Left lung (tissue), 10 donors: ENCODE data around the gene SRCIN1. TPM values are rescaled to one million over a fixed set of nuclear protein-coding genes. Genes with fewer than 3 reads are reported as not detected.
"Not testable (repeated sequence)": the region's sequence is repeated elsewhere in the genome, so short reads cannot be mapped to it uniquely, and the experiment has no call there.

Source experiments
- ATAC-seq: fragments of 200-7000 bp; cut with Tn5 transposase; one replicate; pipeline ENCODE4 v1.9.1; 2020; ENCODE audit warnings: moderate library complexity
- DNase-seq, 4 donors: peaks; one replicate each; pipeline ENCODE4 v3.0.0-alpha.2; 2013 to 2020
- H3K27ac ChIP-seq, 2 donors: fragments of 200-600 bp; sonication (generic) in 1 of 2; one replicate each; pipeline versions ENCODE4 v1.5.0 to v1.8.0; 2020 to 2021
- H3K27me3 ChIP-seq, 2 donors: fragments of 200-600 bp; sonication (generic) in 1 of 2; one replicate each; pipeline versions ENCODE4 v1.5.0 to v1.8.0; 2020 to 2021
- H3K36me3 ChIP-seq, 2 donors: fragments of 200-600 bp; sonication (generic) in 1 of 2; one replicate each; pipeline versions ENCODE4 v1.5.0 to v1.8.0; 2020 to 2021
- H3K4me1 ChIP-seq, 2 donors: fragments of 200-600 bp; one replicate each; pipeline ENCODE4 v1.8.0; 2021
- H3K4me3 ChIP-seq, 2 donors: fragments of 200-600 bp; sonication (generic) in 1 of 2; one replicate each; pipeline versions ENCODE4 v1.5.0 to v1.8.0; 2020 to 2021; ENCODE audit warnings: mild to moderate bottlenecking in 1 of 2
- H3K9me3 ChIP-seq, 2 donors: fragments of 200-600 bp; sonication (generic) in 1 of 2; one replicate each; pipeline versions ENCODE4 v1.5.0 to v1.8.0; 2020 to 2021
- CTCF ChIP-seq, 2 donors: fragments of 200-600 bp; sonication (generic) in 1 of 2; IDR thresholded peaks; one replicate each; pipeline versions ENCODE4 v1.5.0 to v1.8.0; 2021; ENCODE audit warnings: antibody characterized with exemption in 2 of 2
- intact Hi-C, 2 donors: fragments of 100-400 bp; cut with DNase I; formaldehyde crosslinking; loops; one replicate each; pipeline versions ENCODE4 v1.11.2 to v1.14.2; 2022
- polyA plus RNA-seq, 6 donors: library from polyadenylated mRNA; unstranded; fragments of 120-200 nt; gene quantifications; one replicate each; pipeline ENCODE4 v1.2.1, GENCODE V29; 2013; ENCODE audit not compliant: insufficient read length in 6 of 6
- total RNA-seq, 2 donors: library from RNA; stranded (reverse); fragmentation: NEBNext Ultra II Directional; extraction: Animal tissue kit (Norgen Biotek cat#: 25700); gene quantifications; one replicate each; pipeline ENCODE4 v1.2.1, GENCODE V29; 2021
- donor health status: DM: no; HTN: yes; CAD: no.
- donor health status: DM: no; HTN: no; CAD: no.

The SRCIN1 gene
- total and polyA plus RNA-seq, 8 donors = 2.7 to 10.6 (median 7.4) TPM

GRCh38 chr17:38627957-38628356 lies 22.2 kb upstream of the SRCIN1 start:
- Histone ChIP-seq H3K4me3 (no peak overlapping the region), H3K36me3 (no peaks in the 10 kb centered on the region), H3K9me3 (no peaks in the 10 kb centered on the region), H3K4me1 (no peaks in the 10 kb centered on the region), H3K27ac (no peak overlapping the region), H3K27me3 (peaks cover 0 to 29% of the 10 kb centered on the region in 2 donors)
- DNase-seq (no peak), ATAC-seq (no peak)
- intact Hi-C loops = no loop called here
- TF ChIP-seq CTCF (IDR thresholded peaks at IDR 0.05) = no peak

GRCh38 chr17:38626606-38627226 lies 21.0 kb upstream of the SRCIN1 start:
- H3K36me3 ChIP-seq, intact Hi-C loops, H3K9me3 ChIP-seq, H3K4me1 ChIP-seq, ATAC-seq, DNase-seq, H3K27ac ChIP-seq, H3K4me3 ChIP-seq: not testable (repeated sequence)
- peaks cover 0 to 41% of the 10 kb centered on the region in 2 donors for H3K27me3 ChIP-seq

- DNase-seq (no peak), ATAC-seq (no peak)
- TF ChIP-seq CTCF (IDR thresholded peaks at IDR 0.05) = no peak
- H3K27me3 ChIP-seq = peaks cover 0 to 53% of the 10 kb centered on the region in 2 donors
- no peaks in the 10 kb centered on the region for H3K9me3 ChIP-seq
- H3K4me3 ChIP-seq = no peak overlapping the region
- intact Hi-C loops = no loop called here
- no peak overlapping the region for H3K27ac ChIP-seq
- no peaks in the 10 kb centered on the region for H3K4me1 ChIP-seq
- H3K36me3 ChIP-seq = no peaks in the 10 kb centered on the region
Measured at GRCh38 chr17:38625482-38625881, 19.7 kb upstream of the SRCIN1 start.

- DNase-seq, H3K36me3 ChIP-seq, ATAC-seq, H3K27ac ChIP-seq, H3K4me3 ChIP-seq, H3K4me1 ChIP-seq, intact Hi-C loops, H3K9me3 ChIP-seq: not testable (repeated sequence)
- peaks cover 0 to 59% of the 10 kb centered on the region in 2 donors for H3K27me3 ChIP-seq
Measured at GRCh38 chr17:38624782-38625355, 19.1 kb upstream of the SRCIN1 start.

GRCh38 chr17:38621538-38621937 lies 15.8 kb upstream of the SRCIN1 start:
- Histone ChIP-seq H3K4me1 (no peaks in the 10 kb centered on the region), H3K27me3 (peaks cover 0 to 83% of the 10 kb centered on the region in 2 donors), H3K36me3 (no peaks in the 10 kb centered on the region), H3K4me3 (no peak overlapping the region), H3K27ac (no peak overlapping the region), H3K9me3 (no peaks in the 10 kb centered on the region)
- intact Hi-C loops = no loop called here
- no peak for ATAC-seq
- no peak for DNase-seq
- no peak for TF ChIP-seq CTCF (IDR thresholded peaks at IDR 0.05)

GRCh38 chr17:38620551-38621277 lies 15.0 kb upstream of the SRCIN1 start:
- intact Hi-C loops = no loop called here
- Histone ChIP-seq H3K27ac (no peak overlapping the region), H3K36me3 (no peaks in the 10 kb centered on the region), H3K9me3 (no peaks in the 10 kb centered on the region), H3K4me1 (no peaks in the 10 kb centered on the region), H3K27me3 (peaks cover 0 to 82% of the 10 kb centered on the region in 2 donors), H3K4me3 (no peak overlapping the region)
- ATAC-seq (no peak), DNase-seq (no peak)
- TF ChIP-seq CTCF (IDR thresholded peaks at IDR 0.05) = no peak
